HepG2 (cell line): ENCODE measurements around the gene FKBP1A. TPM values are rescaled to one million over a fixed set of nuclear protein-coding genes. Genes with fewer than 3 reads are reported as not detected.

ENCODE experiments used
- ATAC-seq: fragments of 200-7000 bp; cut with Tn5 transposase; 3 replicates; pipeline ENCODE4 v1.9.1; 2020; ENCODE audit warnings: mild to moderate bottlenecking, moderate library complexity
- BruUV-seq: library from RNA; stranded (reverse); fragments of 400-500 nt; replicated peaks from 2 replicates; lab custom pipeline; 2021; lab: Mats Ljungman, UMichigan
- CTCF ChIA-PET: fragments of 300-600 bp; formaldehyde crosslinking; extraction: SDS; loops from one replicate; lab custom pipeline; 2021; ENCODE audit warnings: low total read pairs, inconsistent platforms, low intra/inter-chr PET ratio; lab: Yijun Ruan, JAX
- POLR2A ChIA-PET: fragments of 350-600 bp; sonication (Branson Sonifier 250); formaldehyde crosslinking; loops from one replicate; lab custom pipeline; 2020; ENCODE audit warnings: antibody characterized with exemption, inconsistent platforms; lab: Yijun Ruan, JAX
- DNase-seq: peaks from one replicate; pipeline ENCODE4 v3.0.0-alpha.2; 2015; ENCODE audit warnings: low spot score
- FAIRE-seq: peaks from 3 replicates; lab custom pipeline; 2011; peaks lifted over from hg19 to GRCh38; lab: Jason Lieb, UNC
- H2AFZ ChIP-seq: one replicate; pipeline ENCODE4 v1.6.1; 2011; ENCODE audit warnings: low read length, inconsistent platforms
- H3K27ac ChIP-seq: fragments of 300-600 bp; 3 replicates; pipeline ENCODE4 v1.8.0; 2011; ENCODE audit warnings: mixed run types, mild to moderate bottlenecking, mixed read lengths, low read length, inconsistent platforms; ENCODE audit not compliant: insufficient read depth; ENCODE audit errors: extremely low read length
- H3K27me3 ChIP-seq, 2 experiments: fragments of 200-600 bp in 1 of 2; 2 replicates in 1 of 2; 3 replicates in 1 of 2; pipeline versions ENCODE4 v1.6.0 to v1.8.0; 2011; ENCODE audit warnings: low read length in 2 of 2, mild to moderate bottlenecking in 2 of 2, moderate library complexity in 2 of 2, inconsistent platforms in 1 of 2; ENCODE audit not compliant: insufficient read depth in 2 of 2, control insufficient read depth in 1 of 2
- H3K36me3 ChIP-seq, 2 experiments: fragments of 200-600 bp in 1 of 2; replicated peaks in 1 of 2; 2 replicates in 1 of 2; 3 replicates in 1 of 2; pipeline versions ENCODE4 v1.5.1 to v1.8.0; 2011; ENCODE audit warnings: low read length in 2 of 2, inconsistent platforms in 1 of 2; ENCODE audit not compliant: insufficient read depth in 2 of 2, control insufficient read depth in 1 of 2
- H3K4me1 ChIP-seq: 2 replicates; pipeline ENCODE4 v1.5.1; 2012; ENCODE audit warnings: low read length, inconsistent platforms; ENCODE audit not compliant: insufficient read depth
- H3K4me2 ChIP-seq: 2 replicates; pipeline ENCODE4 v1.6.0; 2011; ENCODE audit warnings: low read depth, low read length, inconsistent platforms
- H3K4me3 ChIP-seq, 3 experiments: fragments of 200-600 bp in 1 of 3; sonication (generic), shearing (Covaris generic) in 1 of 3; replicated peaks in 1 of 3; 2 replicates each; pipeline ENCODE4 v1.5.1; 2011 to 2016; ENCODE audit warnings: low read length in 3 of 3, inconsistent platforms in 2 of 3, low read depth in 2 of 3, mild to moderate bottlenecking in 2 of 3, control low read depth in 1 of 3, mixed read lengths in 1 of 3; ENCODE audit not compliant: insufficient read depth in 1 of 3
- H3K79me2 ChIP-seq: one replicate; pipeline ENCODE4 v1.6.1; 2011; ENCODE audit warnings: low read length, inconsistent platforms; ENCODE audit not compliant: insufficient read depth
- H3K9ac ChIP-seq: 2 replicates; pipeline ENCODE4 v1.6.0; 2011; ENCODE audit warnings: mild to moderate bottlenecking, low read depth, low read length, inconsistent platforms; ENCODE audit not compliant: insufficient read depth
- H3K9me3 ChIP-seq: 2 replicates; pipeline ENCODE4 v1.5.1; 2012; ENCODE audit warnings: mild to moderate bottlenecking, low read length
- H4K20me1 ChIP-seq: 2 replicates; pipeline ENCODE4 v1.6.0; 2011; ENCODE audit warnings: inconsistent platforms, mild to moderate bottlenecking, low read length, moderate library complexity; ENCODE audit not compliant: insufficient read depth
- TBP ChIP-seq: sonication (generic); formaldehyde crosslinking; IDR thresholded peaks from 2 replicates; pipeline ENCODE4 v1.5.0; 2020; ENCODE audit warnings: missing genetic modification reagents
- TFDP1 ChIP-seq: IDR thresholded peaks from 2 replicates; pipeline ENCODE4 v1.6.1; 2016; ENCODE audit warnings: missing compliant biosample characterization, missing genetic modification reagents, borderline replicate concordance
- ZFYVE20 ChIP-seq: sonication (generic); formaldehyde crosslinking; IDR thresholded peaks from 2 replicates; pipeline ENCODE4 v1.8.0; 2023; ENCODE audit warnings: low read depth, mild to moderate bottlenecking, moderate library complexity, missing genetic modification reagents, borderline replicate concordance
- ZNF275 ChIP-seq: sonication (generic); formaldehyde crosslinking; IDR thresholded peaks from 2 replicates; pipeline ENCODE4 v1.8.0; 2022; ENCODE audit warnings: missing genetic modification reagents, mild to moderate bottlenecking, inconsistent platforms, borderline replicate concordance
- ZNF776 ChIP-seq: sonication (generic); formaldehyde crosslinking; IDR thresholded peaks from 2 replicates; pipeline ENCODE4 v1.4.0; 2020; ENCODE audit warnings: mild to moderate bottlenecking, missing genetic modification reagents
- WGBS: methylation state at CpG from one replicate; pipeline ENCODE4 v1.1.6; 2017; ENCODE audit warnings: low lambda C conversion rate; 5-methylcytosine and 5-hydroxymethylcytosine counted together
- in situ Hi-C: cut with HindIII; loops from 2 replicates; pipeline ENCODE4 v1.10.0; 2017; ENCODE audit warnings: low pct_unique_long_range_greater_than_20kb; ENCODE audit not compliant: extremely low pct_ligation_motif_present
- intact Hi-C: fragments of 100-400 bp; cut with micrococcal nuclease; formaldehyde crosslinking; loops from one replicate; pipeline ENCODE4 v1.10.0; 2022; ENCODE audit not compliant: unreplicated experiment
- polyA plus RNA-seq, 8 experiments: library from polyadenylated mRNA; depleted of rRNA in 3 of 8; stranded (reverse) in 7 of 8; unstranded in 1 of 8; fragments of >200 nt; fragmentation: Illumina TruSeq in 4 of 8; extraction: Trizol in 4 of 8; gene quantifications; 2 replicates each; pipeline versions ENCODE4 v1.2.1 to v1.2.3, GENCODE V29; 2011 to 2016; ENCODE audit warnings: low read depth in 4 of 8, missing spikeins in 1 of 8, mixed read lengths in 1 of 8; ENCODE audit not compliant: insufficient read depth in 1 of 8
- total RNA-seq, 5 experiments: library from RNA; depleted of rRNA; stranded (reverse); fragments of >200 nt; fragmentation: Illumina TruSeq; extraction: Trizol; gene quantifications; 2 replicates each; pipeline ENCODE4 v1.2.3, GENCODE V29; 2016; ENCODE audit warnings: low read depth in 1 of 5
- TF ChIP-seq, protein P1 (sequence below): conservative IDR thresholded peaks from 2 replicates; pipeline ENCODE4 v1.6.1; 2018; ENCODE audit warnings: missing genetic modification reagents

The FKBP1A gene
- total and polyA plus RNA-seq, 2 of the 13 experiments (the other 11 are each of a cell fraction or from before 2014, with no cell fraction given), result 119 to 468 TPM

DNA sequence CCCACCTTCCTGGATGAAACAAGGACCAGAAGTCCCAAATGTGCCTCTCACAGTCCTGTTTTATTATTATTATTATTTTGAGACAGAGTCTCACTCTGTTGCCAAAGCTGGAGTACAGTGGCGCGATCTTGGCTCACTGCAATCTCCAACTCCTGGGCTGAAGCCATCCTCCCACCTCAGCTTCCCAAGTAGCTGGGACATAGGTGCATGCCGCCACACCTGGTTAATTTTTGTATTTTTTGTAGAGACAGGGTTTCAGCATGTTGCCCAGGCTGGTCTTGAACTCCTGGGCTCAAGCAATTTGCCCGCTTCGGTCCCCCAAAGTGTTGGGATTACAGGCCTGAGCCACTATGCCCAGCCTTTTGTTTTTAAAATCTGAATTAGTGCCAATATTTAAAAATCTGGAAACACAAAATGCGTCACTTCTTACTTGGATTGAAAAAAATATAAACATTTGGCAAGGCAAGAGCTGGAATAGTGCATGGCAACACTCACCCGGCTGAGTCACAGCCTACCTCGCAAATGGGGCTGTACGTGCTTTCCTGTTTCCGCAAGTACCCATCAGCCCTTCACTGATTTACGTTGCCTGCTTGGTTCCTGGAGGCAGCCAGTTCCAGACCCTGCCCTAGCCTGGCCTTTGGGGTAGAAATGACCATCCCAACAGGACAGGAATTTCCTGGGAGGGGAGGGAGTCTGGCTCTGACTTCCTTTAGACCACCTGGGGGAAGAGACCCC is 70.2 kb downstream of the FKBP1A start:
- Histone ChIP-seq H4K20me1 (peaks cover 9% of the 10 kb centered on the region; the same call in 1 of the 2 replicates), H2AFZ (no peak overlapping the region), H3K9ac (no peak overlapping the region), H3K79me2 (peaks cover 24% of the 10 kb centered on the region), H3K4me1 (peaks cover 53% of the 10 kb centered on the region), H3K36me3 (no peaks in the 10 kb centered on the region), H3K27me3 (no peaks in the 10 kb centered on the region; a peak in 2 of 5 replicates), H3K4me2 (no peak overlapping the region), H3K27ac (no peak overlapping the region), H3K9me3 (no peaks in the 10 kb centered on the region), H3K4me3 (no peak overlapping the region)
- ChIA-PET POLR2A (no interaction called here), CTCF (no interaction called here)
- no TSS peak for BruUV-seq
- no peak for TF ChIP-seq ZNF776
- no peak for TF ChIP-seq TFDP1 (CRISPR knock-in tag)
- no peak for TF ChIP-seq TBP (CRISPR knock-in tag)
- no peak for TF ChIP-seq ZNF275 (CRISPR knock-in tag)
- no peak for TF ChIP-seq ZFYVE20 (CRISPR knock-in tag)
- TF ChIP-seq, protein P1, sequence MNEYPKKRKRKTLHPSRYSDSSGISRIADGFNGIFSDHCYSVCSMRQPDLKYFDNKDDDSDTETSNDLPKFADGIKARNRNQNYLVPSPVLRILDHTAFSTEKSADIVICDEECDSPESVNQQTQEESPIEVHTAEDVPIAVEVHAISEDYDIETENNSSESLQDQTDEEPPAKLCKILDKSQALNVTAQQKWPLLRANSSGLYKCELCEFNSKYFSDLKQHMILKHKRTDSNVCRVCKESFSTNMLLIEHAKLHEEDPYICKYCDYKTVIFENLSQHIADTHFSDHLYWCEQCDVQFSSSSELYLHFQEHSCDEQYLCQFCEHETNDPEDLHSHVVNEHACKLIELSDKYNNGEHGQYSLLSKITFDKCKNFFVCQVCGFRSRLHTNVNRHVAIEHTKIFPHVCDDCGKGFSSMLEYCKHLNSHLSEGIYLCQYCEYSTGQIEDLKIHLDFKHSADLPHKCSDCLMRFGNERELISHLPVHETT (CRISPR knock-in tag), result no peak
- intact Hi-C loops, result no loop called here
- in situ Hi-C loops, result no loop called here
- 76% methylated on average over 11 of the region's 11 CpGs for WGBS
- ATAC-seq, result no peak
- no peak for DNase-seq
- no peak for FAIRE-seq
